ENCODE data around the gene EIF3A. TPM values are rescaled to one million over a fixed set of nuclear protein-coding genes. Genes with fewer than 3 reads are reported as not detected.
A peak's percentile ranks its signal among the peaks of the same experiment; 100 is the strongest.
"Not testable (repeated sequence)": the region's sequence is repeated elsewhere in the genome, so short reads cannot be mapped to it uniquely, and the experiment has no call there.

Gene EIF3A, protein sequence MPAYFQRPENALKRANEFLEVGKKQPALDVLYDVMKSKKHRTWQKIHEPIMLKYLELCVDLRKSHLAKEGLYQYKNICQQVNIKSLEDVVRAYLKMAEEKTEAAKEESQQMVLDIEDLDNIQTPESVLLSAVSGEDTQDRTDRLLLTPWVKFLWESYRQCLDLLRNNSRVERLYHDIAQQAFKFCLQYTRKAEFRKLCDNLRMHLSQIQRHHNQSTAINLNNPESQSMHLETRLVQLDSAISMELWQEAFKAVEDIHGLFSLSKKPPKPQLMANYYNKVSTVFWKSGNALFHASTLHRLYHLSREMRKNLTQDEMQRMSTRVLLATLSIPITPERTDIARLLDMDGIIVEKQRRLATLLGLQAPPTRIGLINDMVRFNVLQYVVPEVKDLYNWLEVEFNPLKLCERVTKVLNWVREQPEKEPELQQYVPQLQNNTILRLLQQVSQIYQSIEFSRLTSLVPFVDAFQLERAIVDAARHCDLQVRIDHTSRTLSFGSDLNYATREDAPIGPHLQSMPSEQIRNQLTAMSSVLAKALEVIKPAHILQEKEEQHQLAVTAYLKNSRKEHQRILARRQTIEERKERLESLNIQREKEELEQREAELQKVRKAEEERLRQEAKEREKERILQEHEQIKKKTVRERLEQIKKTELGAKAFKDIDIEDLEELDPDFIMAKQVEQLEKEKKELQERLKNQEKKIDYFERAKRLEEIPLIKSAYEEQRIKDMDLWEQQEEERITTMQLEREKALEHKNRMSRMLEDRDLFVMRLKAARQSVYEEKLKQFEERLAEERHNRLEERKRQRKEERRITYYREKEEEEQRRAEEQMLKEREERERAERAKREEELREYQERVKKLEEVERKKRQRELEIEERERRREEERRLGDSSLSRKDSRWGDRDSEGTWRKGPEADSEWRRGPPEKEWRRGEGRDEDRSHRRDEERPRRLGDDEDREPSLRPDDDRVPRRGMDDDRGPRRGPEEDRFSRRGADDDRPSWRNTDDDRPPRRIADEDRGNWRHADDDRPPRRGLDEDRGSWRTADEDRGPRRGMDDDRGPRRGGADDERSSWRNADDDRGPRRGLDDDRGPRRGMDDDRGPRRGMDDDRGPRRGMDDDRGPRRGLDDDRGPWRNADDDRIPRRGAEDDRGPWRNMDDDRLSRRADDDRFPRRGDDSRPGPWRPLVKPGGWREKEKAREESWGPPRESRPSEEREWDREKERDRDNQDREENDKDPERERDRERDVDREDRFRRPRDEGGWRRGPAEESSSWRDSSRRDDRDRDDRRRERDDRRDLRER (N-terminal part only)
- total RNA-seq (2014; rRNA removed; shearing (Covaris generic)), result 81.6 and 82.6 TPM in 2 replicates

- DNase-seq (ENCODE audit: low read depth), result peak; percentile 92
Measured at GRCh38 chr10:119080521-119081259, at the start of gene EIF3A. Gene EIF3A, minus strand, starts transcription at chr10:119080817. Its CDS starts 141 bp downstream, at chr10:119080676.

- no peak for DNase-seq (ENCODE audit: low read depth)
Measured at GRCh38 chr10:119129721-119130120, 49.1 kb upstream of the EIF3A start.

DNA sequence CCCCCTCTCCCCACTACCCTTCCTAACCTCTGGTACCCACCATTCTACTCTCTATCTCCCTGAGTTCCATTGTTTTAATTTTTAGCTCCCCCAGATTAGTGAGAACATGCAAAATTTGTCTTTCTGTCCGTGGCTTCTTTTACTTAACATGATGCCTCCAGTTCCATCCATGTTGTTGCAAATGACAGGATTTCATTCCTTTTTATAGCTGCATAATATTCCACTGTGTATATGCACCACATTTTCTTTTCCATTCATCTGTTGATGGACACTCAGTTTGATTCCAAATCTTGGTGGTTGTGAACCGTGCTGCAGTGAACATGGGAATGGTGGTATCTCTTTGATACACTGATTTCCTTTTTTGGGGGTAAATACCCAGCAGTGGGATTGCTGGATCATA lies 45.3 kb upstream of the EIF3A start:
- no peak for DNase-seq (ENCODE audit: low read depth)

- DNase-seq (ENCODE audit: low read depth), result no peak
Measured at GRCh38 chr10:119120875-119121274, 40.3 kb upstream of the EIF3A start.

- peak; percentile 13 for DNase-seq (ENCODE audit: low read depth)
Measured at GRCh38 chr10:119120413-119120867, 39.8 kb upstream of the EIF3A start.

DNA sequence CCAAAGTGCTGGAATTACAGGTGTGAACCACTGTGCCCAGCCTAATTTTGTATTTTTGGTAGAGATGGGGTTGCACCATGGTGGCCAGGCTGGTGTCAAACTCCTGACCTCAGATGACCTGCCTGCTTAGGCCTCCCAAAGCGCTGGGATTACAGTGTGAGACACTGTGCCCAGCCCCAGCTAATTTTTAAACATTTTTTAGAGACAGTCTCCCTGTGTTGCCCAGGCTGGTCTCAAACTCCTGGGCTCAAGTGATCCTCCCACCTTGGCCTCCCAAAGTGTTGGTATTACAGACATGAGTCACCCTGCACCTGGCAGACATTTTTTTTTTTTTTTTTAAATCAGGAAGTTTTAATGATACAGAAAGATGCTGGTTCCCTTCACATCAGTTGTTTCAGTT lies 38.8 kb upstream of the EIF3A start:
- DNase-seq (ENCODE audit: low read depth), result no peak

GRCh38 chr10:119118231-119118630 lies 37.6 kb upstream of the EIF3A start:
- DNase-seq (ENCODE audit: low read depth), result no peak

GRCh38 chr10:119116326-119116951 lies 35.8 kb upstream of the EIF3A start:
- no peak for DNase-seq (ENCODE audit: low read depth)

- no peak for DNase-seq (ENCODE audit: low read depth)
Measured at GRCh38 chr10:119115926-119116325, 35.3 kb upstream of the EIF3A start.

GRCh38 chr10:119113751-119114732 lies 33.4 kb upstream of the EIF3A start:
- no peak for DNase-seq (ENCODE audit: low read depth)

DNA sequence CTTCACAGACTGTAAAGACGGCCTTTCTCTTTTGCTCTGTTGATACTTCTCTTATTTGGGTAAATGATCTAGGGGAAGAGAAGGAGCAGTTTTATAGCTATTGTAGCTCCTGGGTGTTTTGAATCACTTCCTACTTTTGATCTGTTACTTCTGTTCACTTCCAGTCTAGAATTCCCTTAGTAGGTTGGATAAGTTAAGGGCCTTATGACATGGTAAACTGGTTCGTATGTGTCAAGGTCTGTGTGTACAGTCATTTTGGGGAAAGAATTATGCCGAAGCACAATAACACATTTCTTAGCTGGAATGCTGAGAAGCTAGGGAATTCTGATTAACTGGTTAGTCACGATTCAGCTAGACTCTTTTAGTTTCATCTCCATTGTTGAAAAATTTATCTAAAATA lies 31.4 kb upstream of the EIF3A start:
- no peak for DNase-seq (ENCODE audit: low read depth)

- DNase-seq (ENCODE audit: low read depth), result not testable (repeated sequence)
Measured at GRCh38 chr10:119107771-119108170, 27.2 kb upstream of the EIF3A start.

DNA sequence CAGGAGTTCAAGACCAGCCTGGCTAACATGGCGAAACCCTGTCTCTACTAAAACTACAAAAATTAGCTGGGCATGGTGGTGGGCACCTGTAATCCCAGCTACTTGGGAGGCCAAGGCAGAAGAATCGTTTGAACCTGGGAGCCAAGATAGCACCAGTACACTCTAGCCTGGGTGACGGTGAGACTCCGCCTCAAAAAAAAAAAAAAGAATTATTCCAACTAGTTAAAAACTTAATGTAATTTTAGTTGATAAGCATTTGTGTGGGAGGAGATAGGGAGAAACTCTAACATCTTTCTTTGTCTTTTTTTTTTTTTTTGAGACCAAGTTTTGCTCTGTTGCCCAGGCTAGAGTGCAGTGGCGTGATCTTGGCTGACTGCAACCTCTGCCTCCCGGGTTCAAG lies 26.5 kb upstream of the EIF3A start:
- DNase-seq (ENCODE audit: low read depth), result not testable (repeated sequence)

DNA sequence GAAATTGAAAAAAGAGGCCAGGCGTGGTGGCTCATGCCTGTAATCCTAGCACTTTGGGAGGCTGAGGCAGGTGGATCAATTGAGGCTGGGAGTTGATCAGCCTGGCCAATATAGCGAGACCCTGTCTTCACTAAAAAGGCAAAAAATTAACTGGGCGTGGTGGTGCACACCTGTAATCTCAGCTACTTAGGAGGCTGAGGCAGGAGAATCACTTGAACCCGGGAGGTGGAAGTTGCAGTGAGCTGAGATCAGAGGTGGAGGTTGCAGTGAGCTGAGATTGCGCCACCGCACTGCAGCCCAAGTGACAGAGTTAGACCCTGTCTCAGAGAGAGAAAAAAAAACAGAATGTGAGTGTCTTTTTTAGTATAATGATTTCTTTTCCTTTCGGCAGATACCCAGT lies 25.3 kb upstream of the EIF3A start:
- DNase-seq (ENCODE audit: low read depth), result not testable (repeated sequence)

GRCh38 chr10:119105155-119105554 lies 24.5 kb upstream of the EIF3A start:
- DNase-seq (ENCODE audit: low read depth), result no peak

- no peak for DNase-seq (ENCODE audit: low read depth)
Measured at GRCh38 chr10:119104654-119105015, 24.0 kb upstream of the EIF3A start.

DNA sequence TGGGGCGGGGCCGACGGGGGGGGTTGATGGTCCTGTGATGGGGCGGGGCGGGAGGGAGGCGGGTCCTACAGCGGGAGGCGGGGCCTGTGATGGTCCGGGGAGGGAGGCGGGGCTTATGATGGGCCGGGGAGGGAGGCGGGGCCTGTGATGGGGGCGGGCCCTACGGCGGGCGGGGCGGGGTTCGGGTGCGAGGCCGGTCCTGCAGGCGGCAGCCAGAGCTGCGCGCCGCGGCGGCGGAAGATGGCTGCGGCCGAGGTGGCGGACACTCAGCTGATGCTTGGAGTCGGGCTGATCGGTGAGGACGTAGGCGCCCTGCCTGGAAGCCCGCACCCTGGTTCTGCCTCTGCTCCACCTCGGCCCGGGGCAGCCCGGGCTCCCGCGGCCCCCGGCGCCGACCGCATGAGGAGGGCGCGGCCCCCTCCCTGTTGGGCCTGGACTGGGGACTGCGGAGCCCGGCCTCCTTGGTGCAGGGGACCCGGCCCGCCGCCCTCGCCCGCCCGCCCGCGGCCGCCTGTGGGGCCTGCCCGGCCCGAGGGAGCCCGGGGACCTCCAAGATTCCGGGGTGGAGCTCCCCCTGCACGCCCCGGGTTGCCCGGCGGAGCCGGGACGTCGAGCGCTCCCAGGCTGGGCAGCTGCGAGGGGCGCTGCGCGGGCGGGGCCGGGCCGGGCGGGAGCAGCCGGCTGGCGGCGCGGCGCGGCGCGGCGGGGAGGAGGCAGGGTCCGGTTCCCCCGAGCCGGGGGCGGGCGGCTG lies 23.5 kb upstream of the EIF3A start, which contains the start of gene DENND10:
Gene DENND10 (plus strand): TSS at position 211 of the 751 bp plus-strand sequence. CDS start 30 bp downstream, at position 241.
- peak; percentile 80 for DNase-seq (ENCODE audit: low read depth)

DNA sequence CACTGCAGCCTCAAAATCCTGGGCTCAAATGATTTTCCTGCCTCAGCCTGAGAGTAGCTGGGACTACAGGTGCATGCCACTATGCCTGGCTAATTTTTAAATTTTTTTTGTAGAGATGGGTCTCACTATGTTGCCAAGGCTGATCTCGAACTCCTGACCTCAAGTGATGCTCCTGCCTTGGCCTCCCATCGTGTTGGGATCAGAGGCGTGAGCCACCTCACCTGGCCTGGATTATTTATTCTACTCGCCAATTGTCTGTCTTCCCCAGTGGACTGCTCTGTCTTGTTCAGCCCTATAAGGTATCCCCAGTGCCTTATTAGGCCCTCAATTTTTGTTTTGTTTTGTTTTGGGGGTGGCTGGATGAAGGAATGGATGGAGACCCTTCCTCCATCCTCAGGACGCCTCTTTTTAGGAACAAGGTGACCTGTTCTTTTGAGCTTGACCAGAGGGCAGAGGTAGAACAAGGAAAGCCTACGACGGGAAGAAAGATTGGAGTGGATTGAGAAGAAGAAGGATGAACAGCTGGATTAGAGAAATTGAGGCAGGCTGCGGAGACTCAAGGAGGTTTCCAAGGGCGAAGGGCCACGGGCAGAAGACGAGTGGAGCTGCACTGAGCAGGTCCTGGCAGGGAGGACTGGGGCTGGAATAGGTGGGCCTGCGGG lies 22.8 kb upstream of the EIF3A start:
- no peak for DNase-seq (ENCODE audit: low read depth)

Measured in Daoy (cell line).